ENCODE data around the gene SEZ6L.

SEZ6L gene

GRCh38 chr22:26251869-26252268 is 82.6 kb downstream of the SEZ6L start:
- DNase-seq: no peak

GRCh38 chr22:26259510-26259909 is 90.2 kb downstream of the SEZ6L start:
- no peak for DNase-seq

GRCh38 chr22:26264162-26264561 is 94.9 kb downstream of the SEZ6L start:
- no peak for DNase-seq

GRCh38 chr22:26265281-26265680 is 96.0 kb downstream of the SEZ6L start:
- no peak for DNase-seq

GRCh38 chr22:26265909-26266308 is 96.6 kb downstream of the SEZ6L start:
- DNase-seq: no peak

DNA sequence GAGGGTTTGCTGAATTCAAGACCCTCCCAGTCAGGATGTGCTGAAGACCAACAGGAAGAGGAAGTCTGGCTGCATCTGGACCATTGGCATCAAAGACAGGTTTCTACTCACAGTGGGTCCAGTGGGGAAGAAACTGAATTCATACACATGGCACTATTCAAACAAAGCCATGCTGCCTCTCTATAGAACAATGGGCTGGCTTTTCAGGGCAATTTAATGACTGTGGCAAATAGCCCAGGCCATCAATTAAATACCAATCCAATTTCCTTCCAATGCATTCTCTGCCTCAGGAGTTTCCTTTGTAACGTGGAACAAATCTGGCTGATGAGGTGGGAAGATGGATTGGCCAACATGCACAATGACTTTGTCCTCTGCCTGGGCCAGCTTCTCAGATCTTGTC is 98.6 kb downstream of the SEZ6L start:
- no peak for DNase-seq

DNA sequence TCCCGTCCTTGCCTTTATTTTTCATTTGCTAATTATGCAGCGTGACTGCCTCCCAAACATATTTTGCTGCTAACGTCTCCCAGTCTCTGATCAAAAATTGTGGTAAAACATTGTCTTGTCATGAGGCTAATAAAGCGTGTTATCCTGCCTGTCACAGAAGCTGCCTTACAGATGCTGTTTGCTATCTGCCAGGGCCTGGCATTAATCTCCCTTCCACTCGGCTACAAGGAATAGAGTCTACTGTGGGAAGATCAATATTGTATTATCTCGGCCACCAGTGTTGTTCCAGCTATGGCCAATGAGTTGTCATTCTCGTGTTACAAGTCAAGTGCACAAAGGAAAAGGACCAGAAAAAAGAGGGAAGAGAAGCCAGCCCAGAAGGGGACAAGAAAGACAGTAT is 100.3 kb downstream of the SEZ6L start:
- DNase-seq: no peak

DNA sequence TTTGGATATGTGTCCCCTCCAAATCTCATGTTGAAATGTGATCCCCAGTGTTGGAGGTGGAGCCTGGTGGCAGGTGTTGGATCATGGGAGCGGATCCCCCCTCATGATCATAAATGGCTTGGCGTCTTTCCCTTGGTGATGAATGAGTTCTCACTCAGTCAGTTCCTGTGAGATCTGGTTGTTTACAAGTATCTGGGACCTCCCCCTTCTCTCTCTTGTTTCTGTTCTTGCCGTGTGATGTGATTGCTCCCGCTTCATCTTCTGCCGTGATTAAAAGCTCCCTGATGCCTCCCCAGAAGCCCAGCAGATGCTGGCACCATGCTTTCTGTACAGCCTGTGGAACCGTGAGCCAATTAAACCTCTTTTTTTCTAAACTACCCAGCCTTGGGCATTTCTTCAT is 102.2 kb downstream of the SEZ6L start:
- no peak for DNase-seq

GRCh38 chr22:26273011-26273675 is 103.9 kb downstream of the SEZ6L start:
- DNase-seq: no peak

DNA sequence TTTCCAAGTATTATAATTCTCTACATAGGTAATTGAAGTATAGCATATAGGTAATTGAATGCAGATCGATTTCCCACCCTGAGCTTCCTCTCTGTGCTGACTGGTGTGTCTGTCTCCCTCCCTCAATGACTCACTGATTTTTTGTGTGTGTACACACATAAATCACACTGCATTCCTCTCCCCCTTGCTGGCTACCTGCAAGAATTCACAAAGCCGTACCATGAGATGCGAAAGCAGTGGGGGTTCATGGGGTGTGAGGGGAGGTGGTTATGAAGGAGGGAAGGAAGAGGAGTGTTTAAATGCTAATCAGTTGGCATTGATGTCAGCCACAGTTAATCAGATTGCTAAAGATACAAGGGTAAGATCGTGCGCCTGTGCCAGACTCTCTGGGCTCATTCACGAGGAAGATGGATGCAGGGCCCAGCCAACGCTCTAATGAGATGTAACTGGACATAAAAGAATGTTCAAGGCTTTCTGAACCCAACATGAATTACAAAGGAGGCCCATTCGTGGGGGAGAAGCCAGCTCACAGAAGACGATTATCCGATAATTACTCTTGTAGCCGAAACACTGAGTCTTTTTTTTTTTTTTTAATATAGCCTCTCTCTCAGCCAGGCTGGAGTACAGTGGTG is 107.4 kb downstream of the SEZ6L start:
- no peak for DNase-seq

DNA sequence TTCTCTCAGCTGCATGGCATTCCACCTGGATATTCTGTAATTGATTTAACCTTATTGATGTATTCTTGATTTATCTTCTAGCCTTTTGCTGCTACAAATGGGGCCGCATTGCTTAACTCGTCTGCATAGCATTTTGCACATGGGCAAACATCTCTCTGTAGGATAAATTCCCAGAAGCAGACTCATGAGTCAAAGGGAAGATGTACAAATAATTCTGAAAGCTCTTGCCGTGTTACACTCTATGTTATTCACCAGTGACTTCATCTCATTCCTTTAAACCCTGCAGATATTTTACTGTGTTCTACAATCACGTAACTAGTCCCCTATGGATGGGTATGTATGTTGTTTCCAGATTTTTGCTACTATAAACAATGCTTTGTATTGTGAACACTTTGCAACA is 112.7 kb downstream of the SEZ6L start:
- DNase-seq: no peak

GRCh38 chr22:26283330-26283729 is 114.1 kb downstream of the SEZ6L start:
- no peak for DNase-seq

- DNase-seq: no peak
Observed at GRCh38 chr22:26285632-26286031, 116.4 kb downstream of the SEZ6L start.

DNA sequence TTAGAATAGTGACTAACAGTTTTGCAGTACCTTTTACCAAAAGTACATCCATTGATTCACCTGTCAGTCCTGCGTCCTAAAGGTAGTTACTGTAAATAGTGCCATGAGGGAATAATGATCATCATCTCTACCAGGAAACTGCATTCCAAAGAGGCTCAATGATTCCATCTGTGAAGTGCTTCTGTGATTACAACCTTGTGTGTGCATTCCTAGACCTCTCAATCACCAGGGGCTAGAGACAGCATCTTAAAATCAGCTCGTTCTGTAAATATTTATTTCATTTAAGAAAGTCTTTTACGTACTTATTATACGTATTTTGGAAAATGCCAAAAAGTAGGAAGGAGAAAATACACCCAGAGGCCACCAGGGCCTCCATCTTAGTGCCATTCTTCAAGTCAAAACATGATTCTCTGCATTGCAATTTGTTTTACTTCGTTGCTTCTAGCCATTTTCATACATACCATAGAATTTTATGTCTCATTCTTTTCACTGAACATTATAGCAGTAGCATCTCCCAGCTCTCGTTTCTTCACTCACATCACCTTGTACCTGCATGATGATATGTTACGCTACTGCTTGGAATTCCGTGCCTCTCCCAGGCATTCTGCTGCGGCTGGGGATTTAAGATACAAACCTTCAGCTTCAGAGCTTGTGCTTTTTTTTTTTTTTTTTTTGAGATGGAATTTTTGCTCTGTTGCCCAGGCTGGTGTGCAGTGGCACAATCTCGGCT is 117.0 kb downstream of the SEZ6L start:
- no peak for DNase-seq

DNA sequence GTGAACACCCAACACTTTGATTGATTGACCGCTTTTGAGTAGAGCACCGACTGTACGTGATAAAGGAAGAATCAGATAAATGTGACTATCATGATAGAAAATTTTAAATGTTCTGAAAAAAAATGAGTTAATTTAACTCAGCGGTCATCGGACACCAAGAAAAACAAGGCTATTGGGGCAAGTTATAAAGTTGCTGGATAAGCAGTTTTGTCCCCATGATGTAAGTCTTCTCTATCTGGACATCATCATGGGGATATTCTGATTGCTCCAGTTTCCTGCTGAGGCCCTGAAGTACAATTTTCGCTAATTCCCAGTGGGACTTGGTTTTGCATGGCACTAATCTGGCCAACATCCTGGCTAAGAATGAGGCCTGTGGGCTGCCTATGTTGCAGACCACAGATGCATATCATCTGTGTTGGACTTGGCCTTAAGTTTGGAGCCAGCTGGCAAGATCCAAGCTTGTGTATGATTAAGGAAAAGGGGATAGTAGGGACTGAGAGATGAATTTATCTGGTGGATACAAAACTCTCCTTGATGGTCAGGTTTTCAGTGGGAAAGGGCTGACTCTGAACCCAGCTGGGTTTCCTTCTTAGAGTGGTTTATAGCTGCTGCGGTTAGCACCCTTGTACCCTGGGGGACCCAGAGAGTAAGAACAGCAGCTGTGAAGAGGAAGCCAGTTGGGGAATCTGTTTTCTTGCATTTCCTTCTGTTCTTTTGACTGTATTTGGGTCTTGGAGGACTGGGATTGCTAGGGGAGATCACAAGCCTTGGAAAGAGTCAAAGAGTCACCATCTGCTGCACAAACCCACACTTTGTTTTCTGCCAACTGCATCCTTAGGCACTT is 118.3 kb downstream of the SEZ6L start:
- no peak for DNase-seq

DNA sequence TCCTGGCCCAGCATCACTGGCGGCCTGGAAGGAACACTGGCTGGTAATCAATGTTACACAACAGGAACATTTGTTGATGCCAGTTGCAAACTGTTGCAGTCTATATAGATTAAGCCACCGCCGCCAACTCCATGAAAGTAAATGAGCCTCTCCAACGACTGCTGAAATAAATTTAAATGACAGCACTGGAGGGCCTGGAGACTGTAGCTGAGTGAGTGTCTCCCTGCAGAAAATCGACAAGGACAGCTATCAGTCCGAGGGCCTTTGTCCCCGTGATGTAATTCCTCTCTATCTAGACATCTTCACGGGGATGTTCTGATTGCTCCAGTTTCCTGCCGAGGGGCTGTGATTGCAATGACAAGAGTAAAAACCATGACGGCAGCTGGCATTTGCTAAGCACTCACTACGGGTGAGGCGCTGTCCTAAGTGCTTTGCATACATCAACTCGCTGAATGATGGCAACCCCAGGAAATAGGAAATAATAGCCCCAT is 120.4 kb downstream of the SEZ6L start:
- DNase-seq: no peak

DNA sequence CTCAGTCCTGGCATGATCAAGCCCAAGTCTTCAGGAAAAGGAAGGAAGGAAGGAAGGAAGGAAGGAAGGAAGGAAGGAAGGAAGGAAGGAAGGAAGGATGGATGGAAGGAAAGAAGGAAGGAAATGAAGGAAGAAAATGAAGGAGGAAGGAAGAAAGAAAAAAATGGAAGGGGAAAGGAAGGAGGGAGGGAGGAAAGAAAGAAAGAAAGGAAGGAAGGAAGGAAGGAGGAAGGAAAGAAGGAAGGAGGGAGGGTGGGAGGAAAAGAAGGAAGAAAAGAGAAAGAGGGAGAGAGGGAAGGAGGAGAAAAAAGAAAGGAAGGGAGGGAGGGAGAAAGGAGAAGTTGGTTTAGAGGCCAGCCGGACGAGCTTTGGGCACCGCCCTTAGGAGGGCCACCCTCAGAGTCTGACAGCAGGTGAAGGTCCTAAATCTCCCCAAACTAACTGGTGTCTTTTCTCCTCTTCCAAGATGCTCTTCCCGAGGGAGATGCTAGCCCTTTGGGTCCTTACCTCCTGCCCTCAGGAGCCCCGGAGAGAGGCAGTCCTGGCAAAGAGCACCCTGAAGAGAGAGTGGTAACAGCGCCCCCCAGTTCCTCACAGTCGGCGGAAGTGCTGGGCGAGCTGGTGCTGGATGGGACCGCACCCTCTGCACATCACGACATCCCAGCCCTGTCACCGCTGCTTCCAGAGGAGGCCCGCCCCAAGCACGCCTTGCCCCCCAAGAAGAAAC is 122.8 kb downstream of the SEZ6L start:
- DNase-seq: no peak

- DNase-seq: no peak
Observed at GRCh38 chr22:26292667-26292995, 123.4 kb downstream of the SEZ6L start.

- no peak for DNase-seq
Observed at GRCh38 chr22:26295563-26296126, 126.4 kb downstream of the SEZ6L start.

DNA sequence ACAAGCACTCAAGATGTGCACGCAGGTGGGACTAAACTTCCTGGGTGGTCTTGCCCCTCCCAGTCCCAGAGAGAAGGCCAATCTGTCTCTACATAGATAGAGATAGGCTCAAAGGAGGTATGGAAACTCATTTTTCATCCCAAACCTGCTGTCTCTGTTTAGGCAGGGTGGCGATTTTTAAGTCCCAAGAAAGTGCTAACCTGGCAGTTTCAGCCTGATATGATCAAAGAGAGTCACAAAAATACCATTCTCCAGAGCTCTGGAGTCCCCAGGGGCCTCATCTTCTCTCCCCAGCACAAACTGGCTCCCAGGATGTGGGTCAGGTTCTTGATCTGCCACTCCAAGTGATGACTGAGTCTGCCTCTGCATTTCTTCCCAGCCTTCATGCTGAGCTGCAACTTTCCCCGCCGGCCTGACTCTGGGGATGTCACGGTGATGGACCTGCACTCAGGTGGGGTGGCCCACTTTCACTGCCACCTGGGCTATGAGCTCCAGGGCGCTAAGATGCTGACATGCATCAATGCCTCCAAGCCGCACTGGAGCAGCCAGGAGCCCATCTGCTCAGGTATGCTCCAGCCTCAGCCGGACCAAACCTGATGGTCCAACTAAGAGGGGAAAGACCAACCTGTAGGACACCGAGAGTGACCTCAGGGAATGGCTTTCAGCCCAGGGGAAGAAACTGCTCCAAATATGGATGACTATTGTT is 129.5 kb downstream of the SEZ6L start:
- DNase-seq: no peak

GRCh38 chr22:26302726-26303125 is 133.5 kb downstream of the SEZ6L start:
- no peak for DNase-seq

- DNase-seq: no peak
Observed at GRCh38 chr22:26303475-26303874, 134.2 kb downstream of the SEZ6L start.

Data from activated CD8-positive, alpha-beta memory T cell treated with anti-CD3 and anti-CD28 coated beads for 24 hours (primary cell).